ENCODE measurements around the gene SDHB. TPM values are rescaled to one million over a fixed set of nuclear protein-coding genes. Genes with fewer than 3 reads are reported as not detected.

SDHB gene
- total RNA-seq, 3 donors from 2014 or later = 145 to 177 (median 163) TPM

DNA sequence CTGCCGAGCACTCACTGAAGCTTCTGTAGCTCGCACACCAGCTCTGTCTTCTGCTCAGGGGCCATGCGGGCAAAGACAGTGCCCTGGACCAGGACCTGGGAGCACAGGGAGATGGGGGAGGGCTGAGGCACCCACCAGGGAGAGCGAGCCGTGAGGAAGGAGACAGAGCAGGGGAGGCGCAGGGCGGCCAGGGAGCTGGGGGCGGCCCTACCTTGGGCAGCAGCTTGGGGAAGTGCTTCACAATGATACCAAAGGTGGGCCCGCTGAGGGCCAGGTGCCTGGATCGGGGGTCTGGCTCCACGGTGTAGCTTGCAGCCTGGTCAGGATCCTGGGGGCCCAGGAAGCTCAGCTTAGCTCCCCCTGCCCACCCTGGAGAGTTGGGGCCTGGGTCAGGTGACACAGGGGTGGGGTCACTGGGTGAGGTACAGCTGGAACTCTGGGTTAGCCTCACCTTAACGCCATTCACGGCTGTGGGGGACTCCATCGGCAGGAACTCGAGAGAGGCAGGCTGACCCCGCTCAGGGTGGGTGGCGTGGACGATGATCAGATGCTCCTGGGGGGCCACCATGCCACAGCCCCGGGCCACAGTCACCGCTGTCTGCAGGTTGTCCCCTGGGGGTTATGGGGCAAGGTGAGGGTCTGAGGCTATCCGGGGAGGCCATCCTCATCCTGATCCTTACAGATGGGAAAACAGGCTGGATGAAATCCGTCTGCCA, 64.0 kb downstream of the SDHB start:
- H3K4me3 ChIP-seq = no peak overlapping the region
- no peaks in the 10 kb centered on the region for H3K9me3 ChIP-seq
- TF ChIP-seq, protein P1, sequence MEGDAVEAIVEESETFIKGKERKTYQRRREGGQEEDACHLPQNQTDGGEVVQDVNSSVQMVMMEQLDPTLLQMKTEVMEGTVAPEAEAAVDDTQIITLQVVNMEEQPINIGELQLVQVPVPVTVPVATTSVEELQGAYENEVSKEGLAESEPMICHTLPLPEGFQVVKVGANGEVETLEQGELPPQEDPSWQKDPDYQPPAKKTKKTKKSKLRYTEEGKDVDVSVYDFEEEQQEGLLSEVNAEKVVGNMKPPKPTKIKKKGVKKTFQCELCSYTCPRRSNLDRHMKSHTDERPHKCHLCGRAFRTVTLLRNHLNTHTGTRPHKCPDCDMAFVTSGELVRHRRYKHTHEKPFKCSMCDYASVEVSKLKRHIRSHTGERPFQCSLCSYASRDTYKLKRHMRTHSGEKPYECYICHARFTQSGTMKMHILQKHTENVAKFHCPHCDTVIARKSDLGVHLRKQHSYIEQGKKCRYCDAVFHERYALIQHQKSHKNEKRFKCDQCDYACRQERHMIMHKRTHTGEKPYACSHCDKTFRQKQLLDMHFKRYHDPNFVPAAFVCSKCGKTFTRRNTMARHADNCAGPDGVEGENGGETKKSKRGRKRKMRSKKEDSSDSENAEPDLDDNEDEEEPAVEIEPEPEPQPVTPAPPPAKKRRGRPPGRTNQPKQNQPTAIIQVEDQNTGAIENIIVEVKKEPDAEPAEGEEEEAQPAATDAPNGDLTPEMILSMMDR (IDR thresholded peaks at IDR 0.05) = no peak
- DNase-seq (no peak), ATAC-seq (no peak)
- no peaks in the 10 kb centered on the region for H3K4me1 ChIP-seq (ENCODE audit: low read depth)
- intact Hi-C loops (cut with DNase I, micrococcal nuclease) = no loop called here
- no peaks in the 10 kb centered on the region for H3K36me3 ChIP-seq (ENCODE audit: low read depth)

DNA sequence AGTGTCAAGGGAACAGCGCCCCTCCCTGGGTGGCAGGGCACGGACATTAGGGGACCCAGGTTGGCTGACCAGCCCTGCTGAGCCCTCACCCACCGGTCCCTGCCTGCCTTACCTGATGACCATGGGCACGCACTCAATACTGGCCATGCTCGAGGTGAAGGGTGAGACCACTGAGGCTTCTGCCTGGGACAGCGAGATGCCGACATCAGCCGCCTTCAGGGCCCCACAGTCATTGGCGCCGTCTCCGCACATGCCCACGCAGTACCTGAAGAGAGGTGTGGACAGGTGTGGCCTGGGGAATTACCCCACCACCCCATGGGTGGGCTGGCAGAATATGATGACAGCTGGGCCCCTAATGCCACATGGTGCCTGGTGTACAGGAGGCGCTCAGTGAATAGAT, 65.6 kb downstream of the SDHB start:
- no peak overlapping the region for H3K4me3 ChIP-seq
- intact Hi-C loops (cut with DNase I, micrococcal nuclease) = no loop called here
- TF ChIP-seq, protein P1 (IDR thresholded peaks at IDR 0.05) = no peak
- ATAC-seq (no peak), DNase-seq (no peak)
- H3K36me3 ChIP-seq (ENCODE audit: low read depth) = no peaks in the 10 kb centered on the region
- H3K9me3 ChIP-seq = no peaks in the 10 kb centered on the region
- no peaks in the 10 kb centered on the region for H3K4me1 ChIP-seq (ENCODE audit: low read depth)

DNA sequence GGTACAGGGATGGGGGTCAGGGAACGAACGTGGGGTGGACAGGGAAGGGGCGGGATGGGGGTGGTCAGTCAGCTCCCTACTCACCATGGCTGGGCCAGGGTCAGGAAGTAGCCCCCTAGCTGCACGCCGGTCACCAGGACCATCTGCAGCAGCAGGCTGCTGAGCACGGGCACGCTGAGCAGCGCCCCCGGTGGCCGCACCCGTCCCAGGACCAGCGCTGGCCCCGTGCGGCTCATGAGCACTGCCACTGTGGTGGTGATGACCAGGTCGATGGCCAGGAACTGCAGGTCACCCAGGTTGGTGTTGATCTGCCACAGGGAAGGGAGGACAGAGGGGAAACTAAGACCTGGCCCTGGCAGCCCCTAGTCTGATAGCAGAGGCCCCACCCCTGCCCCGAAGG, 66.9 kb downstream of the SDHB start:
- Histone ChIP-seq H3K36me3 (ENCODE audit: low read depth) (no peaks in the 10 kb centered on the region), H3K4me1 (ENCODE audit: low read depth) (no peaks in the 10 kb centered on the region), H3K9me3 (no peaks in the 10 kb centered on the region), H3K4me3 (no peak overlapping the region)
- TF ChIP-seq, protein P1 (IDR thresholded peaks at IDR 0.05) = no peak
- DNase-seq (no peak), ATAC-seq (peak; percentile 28)
- intact Hi-C loops (cut with DNase I, micrococcal nuclease) = no loop called here

DNA sequence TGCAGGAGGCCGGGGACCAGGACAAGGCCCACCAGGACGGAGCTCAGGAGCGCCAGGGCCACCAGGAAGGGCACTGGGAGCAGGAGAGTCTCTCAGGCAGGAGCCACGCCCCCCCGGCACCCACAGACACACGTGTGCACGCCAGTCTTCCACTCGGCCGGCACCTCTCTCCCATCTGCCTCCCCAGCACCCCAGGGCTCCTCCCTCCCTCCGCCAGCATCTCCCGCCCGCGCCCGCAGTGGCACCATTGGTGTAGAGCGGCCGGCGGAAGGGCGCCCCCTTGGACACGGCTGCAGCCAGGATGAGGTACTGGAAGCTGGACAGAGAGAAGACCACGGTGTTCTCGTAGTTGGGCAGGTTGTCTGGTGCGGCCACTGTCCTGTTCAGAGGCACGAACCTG, 67.3 kb downstream of the SDHB start:
- H3K36me3 ChIP-seq (ENCODE audit: low read depth) = no peaks in the 10 kb centered on the region
- ATAC-seq = no peak
- intact Hi-C loops (cut with DNase I, micrococcal nuclease) = no loop called here

DNA sequence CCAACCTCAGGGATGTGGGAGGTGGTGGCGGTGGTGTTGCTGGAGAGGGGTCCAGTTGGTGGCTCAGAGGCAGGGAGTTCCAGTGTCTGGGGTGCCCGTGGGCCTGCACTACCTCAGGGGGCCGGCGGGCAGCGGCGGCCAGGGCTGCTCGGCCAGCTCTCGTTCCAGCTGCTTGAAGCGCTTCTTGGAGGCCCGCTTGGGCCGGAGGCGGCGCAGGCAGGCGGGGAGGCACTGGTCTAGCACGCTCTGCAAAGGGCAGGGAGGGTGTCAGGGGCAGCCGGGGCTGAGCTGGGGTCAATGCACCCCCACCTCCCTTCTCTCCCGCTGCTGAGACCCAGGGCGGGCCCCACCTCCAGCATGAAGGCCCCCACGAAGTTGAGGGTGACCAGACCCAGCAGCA, 67.7 kb downstream of the SDHB start:
- H3K4me1 ChIP-seq (ENCODE audit: low read depth) = no peaks in the 10 kb centered on the region
- H3K9me3 ChIP-seq = no peaks in the 10 kb centered on the region
- no peak for DNase-seq
- no peaks in the 10 kb centered on the region for H3K36me3 ChIP-seq (ENCODE audit: low read depth)
- H3K4me3 ChIP-seq = no peak overlapping the region
- TF ChIP-seq, protein P1 (IDR thresholded peaks at IDR 0.05) = no peak
- no peak for ATAC-seq
- intact Hi-C loops (cut with DNase I, micrococcal nuclease) = no loop called here

More for the DNA sequence above, 67.3 kb downstream of the SDHB start:
- TF ChIP-seq, protein P1 (IDR thresholded peaks at IDR 0.05) = no peak
- no peaks in the 10 kb centered on the region for H3K4me1 ChIP-seq (ENCODE audit: low read depth)
- no peak overlapping the region for H3K4me3 ChIP-seq
- no peak for DNase-seq
- H3K9me3 ChIP-seq = no peaks in the 10 kb centered on the region

Data from mucosa of descending colon (tissue), 3 donors.